Measurements from ENCODE around the gene KIF11. TPM values are rescaled to one million over a fixed set of nuclear protein-coding genes. Genes with fewer than 3 reads are reported as not detected.

The KIF11 gene
- total RNA-seq, 1 donor, result 4.0 TPM

GRCh38 chr10:92595505-92595904 is 2.6 kb downstream of the KIF11 start:
- Histone ChIP-seq H3K36me3 (ENCODE audit: insufficient read depth, low read length) (no peaks in the 10 kb centered on the region), H3K9me3 (ENCODE audit: low read depth, low read length) (no peaks in the 10 kb centered on the region), H4K20me1 (ENCODE audit: insufficient read depth, low read length) (no peaks in the 10 kb centered on the region), H3K27me3 (ENCODE audit: insufficient read depth, low read length) (no peaks in the 10 kb centered on the region), H3K4me3 (ENCODE audit: insufficient read depth, low read length) (no peak overlapping the region), H3K27ac (ENCODE audit: low read depth, low read length) (no peak overlapping the region), H2AFZ (ENCODE audit: low read length) (peak overlapping the region; percentile 81), H3K79me2 (ENCODE audit: insufficient read depth, low read length) (peaks cover 76% of the 10 kb centered on the region), H3K4me1 (ENCODE audit: insufficient read depth, low read length) (peaks cover 24% of the 10 kb centered on the region), H3K4me2 (ENCODE audit: insufficient read depth, low read length) (peak overlapping the region; percentile 18)
- DNase-seq (ENCODE audit: insufficient read length, low spot score, missing footprints), result no peak
- TF ChIP-seq CTCF (IDR thresholded peaks at IDR 0.05; ENCODE audit: extremely low read depth, low read depth, low read length), result no peak

- no peak for DNase-seq (ENCODE audit: insufficient read length, low spot score, missing footprints)
- Histone ChIP-seq H3K79me2 (ENCODE audit: insufficient read depth, low read length) (peaks cover 99% of the 10 kb centered on the region), H4K20me1 (ENCODE audit: insufficient read depth, low read length) (no peaks in the 10 kb centered on the region), H3K36me3 (ENCODE audit: insufficient read depth, low read length) (no peaks in the 10 kb centered on the region), H3K9me3 (ENCODE audit: low read depth, low read length) (no peaks in the 10 kb centered on the region), H3K4me3 (ENCODE audit: insufficient read depth, low read length) (no peak overlapping the region), H3K27me3 (ENCODE audit: insufficient read depth, low read length) (no peaks in the 10 kb centered on the region), H2AFZ (ENCODE audit: low read length) (no peak overlapping the region), H3K4me1 (ENCODE audit: insufficient read depth, low read length) (peaks cover 15% of the 10 kb centered on the region), H3K27ac (ENCODE audit: low read depth, low read length) (no peak overlapping the region), H3K4me2 (ENCODE audit: insufficient read depth, low read length) (no peak overlapping the region)
- no peak for TF ChIP-seq CTCF (IDR thresholded peaks at IDR 0.05; ENCODE audit: extremely low read depth, low read depth, low read length)
Observed at GRCh38 chr10:92598321-92598720, 5.4 kb downstream of the KIF11 start.

GRCh38 chr10:92604841-92605240 is 11.9 kb downstream of the KIF11 start:
- H3K27me3 ChIP-seq (ENCODE audit: insufficient read depth, low read length), result no peaks in the 10 kb centered on the region
- H4K20me1 ChIP-seq (ENCODE audit: insufficient read depth, low read length), result no peaks in the 10 kb centered on the region
- peaks cover 12% of the 10 kb centered on the region for H3K4me1 ChIP-seq (ENCODE audit: insufficient read depth, low read length)
- no peak overlapping the region for H3K4me2 ChIP-seq (ENCODE audit: insufficient read depth, low read length)
- no peaks in the 10 kb centered on the region for H3K9me3 ChIP-seq (ENCODE audit: low read depth, low read length)
- no peak overlapping the region for H3K27ac ChIP-seq (ENCODE audit: low read depth, low read length)
- no peak overlapping the region for H3K4me3 ChIP-seq (ENCODE audit: insufficient read depth, low read length)
- H3K79me2 ChIP-seq (ENCODE audit: insufficient read depth, low read length), result peaks cover 83% of the 10 kb centered on the region
- no peak for DNase-seq (ENCODE audit: insufficient read length, low spot score, missing footprints)
- no peak for TF ChIP-seq CTCF (IDR thresholded peaks at IDR 0.05; ENCODE audit: extremely low read depth, low read depth, low read length)
- H2AFZ ChIP-seq (ENCODE audit: low read length), result no peak overlapping the region
- peaks cover 12% of the 10 kb centered on the region for H3K36me3 ChIP-seq (ENCODE audit: insufficient read depth, low read length)

- peaks cover under 1% of the 10 kb centered on the region for H3K79me2 ChIP-seq (ENCODE audit: insufficient read depth, low read length)
- H3K4me2 ChIP-seq (ENCODE audit: insufficient read depth, low read length), result no peak overlapping the region
- DNase-seq (ENCODE audit: insufficient read length, low spot score, missing footprints), result no peak
- no peaks in the 10 kb centered on the region for H3K27me3 ChIP-seq (ENCODE audit: insufficient read depth, low read length)
- H2AFZ ChIP-seq (ENCODE audit: low read length), result no peak overlapping the region
- no peaks in the 10 kb centered on the region for H3K9me3 ChIP-seq (ENCODE audit: low read depth, low read length)
- H3K4me3 ChIP-seq (ENCODE audit: insufficient read depth, low read length), result no peak overlapping the region
- H3K36me3 ChIP-seq (ENCODE audit: insufficient read depth, low read length), result peaks cover 28% of the 10 kb centered on the region
- no peak overlapping the region for H3K27ac ChIP-seq (ENCODE audit: low read depth, low read length)
- no peaks in the 10 kb centered on the region for H4K20me1 ChIP-seq (ENCODE audit: insufficient read depth, low read length)
- no peaks in the 10 kb centered on the region for H3K4me1 ChIP-seq (ENCODE audit: insufficient read depth, low read length)
- TF ChIP-seq CTCF (IDR thresholded peaks at IDR 0.05; ENCODE audit: extremely low read depth, low read depth, low read length), result no peak
Observed at GRCh38 chr10:92615515-92615914, 22.6 kb downstream of the KIF11 start.

Measured in osteoblast (primary cell).